GM21423 (cell line): Measurements from ENCODE around the gene FBXO2.

ENCODE experiments used
- ATAC-seq: cut with Tn5 transposase; IDR thresholded peaks from one replicate; pipeline ENCODE4 v1.9.1; 2021; ENCODE audit warnings: mild to moderate bottlenecking, moderate library complexity; ENCODE audit not compliant: unreplicated experiment

Gene FBXO2

GRCh38 chr1:11654137-11654938 lies at the start of gene FBXO2, which contains the start of gene FBXO44:
Gene FBXO2, minus strand, starts transcription at chr1:11654429. Its CDS starts 89 bp downstream, at chr1:11654340.
Gene FBXO44, plus strand, starts transcription at chr1:11654877. Its CDS starts 959 bp downstream, at chr1:11655836.
- no peak for ATAC-seq

- ATAC-seq: no peak
Observed at GRCh38 chr1:11703357-11704193, 49.3 kb upstream of the FBXO2 start.

DNA sequence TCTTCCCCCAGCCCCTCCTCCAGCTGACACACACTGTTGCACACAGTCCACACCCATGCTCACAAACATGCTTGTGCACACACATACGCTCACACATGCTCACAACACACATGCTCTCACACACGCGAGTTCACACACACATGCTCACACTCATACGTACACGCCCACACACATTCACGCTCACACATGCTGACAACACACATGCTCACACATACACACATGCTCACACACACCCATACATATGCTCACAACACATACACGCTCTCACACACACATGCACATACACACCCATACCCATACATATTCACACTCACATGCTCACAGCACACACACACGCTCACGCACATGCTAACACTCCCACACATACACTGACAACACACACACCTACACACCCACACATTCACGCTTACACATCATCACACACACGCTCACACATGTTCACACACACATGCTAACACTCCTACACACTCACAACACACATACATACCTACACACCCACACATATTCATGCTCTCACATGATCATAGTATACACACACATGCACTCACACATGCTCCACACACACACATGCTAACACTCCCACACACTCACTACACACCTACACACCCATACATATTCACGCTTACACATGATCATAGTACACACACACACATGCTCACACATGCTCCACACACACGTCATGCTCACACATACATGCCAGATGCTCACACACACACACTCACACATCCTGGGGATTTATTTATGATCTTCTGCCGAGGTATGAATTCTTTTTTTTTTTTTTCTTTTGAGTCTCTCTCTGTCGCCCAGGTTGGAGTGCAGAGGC lies 48.0 kb upstream of the FBXO2 start:
- ATAC-seq: no peak

GRCh38 chr1:11701551-11701961 lies 47.3 kb upstream of the FBXO2 start:
- ATAC-seq: no peak

DNA sequence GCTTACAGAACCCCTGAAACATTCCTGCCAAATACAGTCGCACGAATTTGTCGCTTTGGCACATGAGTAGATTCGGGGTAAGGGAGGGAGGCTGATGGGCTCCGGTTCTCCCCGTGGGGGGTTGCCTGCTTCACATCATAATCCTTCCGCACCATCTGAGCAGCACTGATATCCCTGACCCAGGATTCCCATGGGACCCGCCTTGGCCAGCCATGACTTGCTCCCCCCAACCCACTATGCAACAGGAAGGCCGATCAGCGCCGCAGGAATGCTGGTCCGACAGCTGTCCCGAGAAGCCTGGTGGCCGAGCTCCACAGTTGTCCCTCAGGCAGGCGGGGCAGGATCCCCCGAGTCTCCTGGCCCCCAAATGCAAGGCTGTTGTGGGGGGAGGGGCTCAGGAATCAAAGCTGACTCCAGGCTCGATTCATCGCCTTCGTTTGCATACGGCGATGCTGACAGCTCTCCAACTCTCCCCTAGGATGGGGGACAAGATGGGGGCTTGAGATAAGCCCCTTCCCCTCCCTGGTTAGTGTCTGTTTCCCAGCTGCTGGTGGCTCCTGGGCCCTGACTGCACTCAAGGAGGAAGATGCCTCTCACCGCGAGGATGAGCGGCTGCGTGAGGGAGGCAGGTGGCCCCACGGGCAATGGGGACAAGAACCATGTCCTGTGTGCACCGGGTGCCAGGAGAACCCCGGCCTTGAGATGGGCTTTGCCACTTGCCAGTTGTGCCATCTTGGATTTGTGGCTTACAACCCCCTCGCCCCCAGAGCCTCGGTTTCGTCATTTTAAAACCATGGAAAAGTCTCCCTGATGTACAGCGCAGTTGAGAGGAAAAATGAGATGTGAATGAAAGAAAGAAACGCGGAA lies 46.6 kb upstream of the FBXO2 start:
- no peak for ATAC-seq

GRCh38 chr1:11697893-11698210 lies 43.6 kb upstream of the FBXO2 start:
- no peak for ATAC-seq

DNA sequence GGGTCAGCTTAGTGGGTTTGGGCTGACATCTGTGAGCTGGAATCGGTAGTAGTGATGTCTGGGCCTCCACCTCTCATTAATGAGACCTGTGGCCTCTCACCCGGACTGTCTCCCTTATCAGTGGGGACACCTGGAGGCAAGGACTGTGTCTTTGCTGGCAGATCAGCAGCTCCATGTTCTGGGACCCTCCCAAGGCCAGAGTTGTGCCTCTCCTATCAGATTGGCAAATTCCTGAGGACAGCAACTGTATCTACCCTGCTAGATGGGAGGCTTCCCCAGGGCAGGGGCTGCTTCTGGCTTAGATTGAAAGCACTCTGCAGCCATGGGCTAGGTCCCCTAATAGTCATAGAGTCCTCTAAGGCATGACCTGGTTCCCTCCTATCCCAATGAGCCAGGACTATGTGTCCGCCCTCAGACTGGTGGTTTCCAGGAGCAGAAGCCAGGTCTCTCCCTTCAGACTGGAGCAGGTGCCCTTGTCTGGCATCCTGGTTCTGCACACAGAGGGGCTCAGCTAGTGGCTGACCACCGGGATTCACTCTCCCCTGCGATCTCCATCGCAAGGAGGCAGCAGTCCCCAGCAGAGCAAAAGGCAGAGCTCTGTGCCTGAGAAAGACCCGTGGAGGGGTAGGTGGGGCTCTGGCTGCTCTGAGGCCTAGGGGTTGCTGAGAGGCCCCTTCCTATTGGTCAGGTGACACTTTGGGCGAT lies 43.1 kb upstream of the FBXO2 start:
- no peak for ATAC-seq

DNA sequence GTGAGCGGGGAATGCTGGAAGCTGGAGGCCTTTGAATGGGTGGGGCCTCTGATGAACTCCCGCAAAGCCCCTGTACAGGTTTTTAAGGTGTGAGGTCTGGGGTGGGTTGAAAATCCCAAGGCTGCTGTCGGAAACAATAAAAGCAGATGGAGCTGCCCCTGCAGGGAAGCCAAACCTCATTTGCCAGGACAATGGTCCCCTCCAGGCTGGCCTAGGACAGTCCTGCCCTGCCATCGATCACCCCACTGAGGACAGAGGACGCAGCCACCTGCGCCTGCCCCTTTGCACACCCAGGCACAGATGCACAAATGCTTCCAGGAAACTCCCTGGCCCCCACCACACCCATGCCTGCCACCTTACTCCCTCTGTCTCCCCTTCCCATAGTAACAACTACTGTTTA lies 41.6 kb upstream of the FBXO2 start:
- ATAC-seq: no peak

- no peak for ATAC-seq
Observed at GRCh38 chr1:11693917-11694316, 39.7 kb upstream of the FBXO2 start.

GRCh38 chr1:11693024-11693590 lies 38.9 kb upstream of the FBXO2 start:
- ATAC-seq: no peak

DNA sequence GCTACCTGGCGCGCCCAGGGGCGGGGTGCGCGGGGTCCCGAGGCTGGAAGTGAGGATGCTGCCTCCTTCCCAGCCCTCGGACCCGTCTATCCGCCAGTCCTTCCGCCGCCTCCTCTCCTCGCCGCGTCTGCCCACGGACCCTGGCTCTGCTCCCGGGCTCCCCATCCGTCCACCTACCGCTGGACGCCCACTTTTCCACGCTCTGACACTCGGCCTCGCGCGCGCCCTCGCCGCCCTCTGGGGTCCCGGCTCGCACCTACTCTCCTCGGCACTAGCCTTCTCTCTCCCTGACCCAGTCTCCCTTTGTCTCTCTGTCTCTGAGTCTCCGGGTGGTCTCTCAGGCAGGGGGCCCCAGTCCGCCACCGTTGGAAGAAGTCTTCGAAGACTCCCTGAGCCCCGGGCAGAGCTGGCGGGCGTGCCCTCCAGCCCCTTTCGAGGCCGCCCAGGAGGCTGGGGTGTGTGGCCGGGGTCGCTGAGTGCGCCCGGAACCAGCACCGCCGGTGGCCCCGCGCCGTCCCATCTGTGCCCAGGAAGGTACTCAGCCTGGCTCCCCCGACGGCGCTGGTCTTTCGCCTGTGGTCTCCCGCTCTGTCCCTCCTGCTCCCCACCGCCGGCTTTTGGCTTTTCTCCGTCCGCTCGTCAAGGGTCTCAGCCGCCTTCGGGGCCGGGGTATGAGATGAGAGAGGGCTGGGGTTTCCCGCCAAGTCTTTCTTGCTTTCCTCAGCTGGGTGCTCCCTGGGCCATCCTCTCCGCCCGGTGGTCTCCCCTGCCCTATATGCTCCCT lies 37.9 kb upstream of the FBXO2 start:
- no peak for ATAC-seq

DNA sequence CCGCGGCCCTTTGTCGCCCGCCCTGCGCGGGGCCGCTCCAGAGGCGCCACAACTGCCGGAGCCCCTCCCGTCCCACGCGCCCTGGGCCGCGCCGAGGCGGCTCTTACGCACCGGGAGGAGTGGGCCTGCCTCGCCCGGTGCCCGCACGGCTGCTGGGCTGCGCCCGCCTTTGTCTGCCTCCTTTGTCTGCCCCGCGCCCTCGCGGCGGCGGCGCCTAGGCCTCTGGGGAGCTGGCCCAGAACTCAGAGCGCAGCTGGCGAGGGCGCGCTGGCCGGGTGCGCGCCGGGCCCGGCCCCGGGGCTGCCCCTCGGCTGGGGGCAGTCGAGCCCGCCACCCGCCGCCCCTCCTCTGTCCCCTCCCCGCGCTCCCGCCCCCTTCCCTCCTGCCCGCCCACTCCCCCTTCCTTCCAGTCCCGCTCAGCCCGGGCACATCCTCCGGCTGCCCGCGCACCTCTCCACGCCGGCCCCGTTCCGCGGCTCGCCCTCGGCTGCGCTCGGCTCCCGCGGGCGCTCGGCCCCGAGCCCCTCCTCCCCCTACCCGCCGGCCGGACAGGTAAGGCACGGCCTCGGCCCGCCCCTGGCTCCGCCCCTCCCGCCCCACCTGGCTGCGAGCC lies 37.2 kb upstream of the FBXO2 start, which contains the start of gene DRAXIN:
Gene DRAXIN, plus strand, starts transcription at position 409 of the 613 bp plus-strand sequence. CDS start 14,549 bp downstream, outside the sequence.
- no peak for ATAC-seq

DNA sequence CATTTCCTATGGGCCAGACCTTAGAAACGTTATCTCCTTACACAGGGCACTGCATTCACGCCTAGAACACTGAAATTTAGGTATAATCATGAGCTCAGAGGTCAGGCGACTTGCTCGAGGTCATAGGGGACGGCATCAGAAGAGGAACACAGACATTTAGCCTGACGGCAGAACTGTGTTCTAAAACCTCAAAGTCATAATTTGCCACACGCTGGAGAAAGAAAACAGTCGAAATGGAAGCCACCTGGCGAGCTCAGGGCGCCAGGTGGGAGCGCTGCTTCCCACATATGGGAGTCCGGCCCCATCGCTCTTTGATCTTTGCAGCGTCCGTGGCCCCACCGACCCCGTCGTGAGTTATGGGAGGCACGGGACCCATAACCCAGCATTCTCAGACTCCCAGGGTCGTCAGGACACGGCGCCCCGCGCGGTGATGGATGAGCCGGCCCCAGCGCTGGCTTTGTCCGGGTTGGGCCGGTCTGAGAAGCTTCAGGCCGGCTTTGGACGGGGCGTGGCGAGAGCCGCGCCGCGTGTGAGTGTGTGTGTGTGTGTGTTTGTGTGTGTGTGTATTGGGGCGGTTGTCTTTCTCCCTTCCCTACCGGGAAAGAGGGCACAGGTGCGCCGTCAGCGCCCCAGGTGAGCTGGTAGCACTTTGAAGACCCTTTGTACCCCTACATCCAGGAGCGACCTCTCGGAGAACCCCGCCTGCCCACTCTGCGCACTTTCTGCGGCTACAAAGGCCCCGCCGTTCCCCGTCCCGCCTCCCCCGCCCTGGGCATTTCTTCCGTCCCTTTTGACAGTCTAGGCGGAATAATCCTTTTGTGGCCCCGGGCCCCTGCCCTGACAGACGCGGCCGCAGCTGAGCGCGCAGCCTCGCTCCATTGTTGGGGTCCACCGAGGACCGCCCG lies 36.4 kb upstream of the FBXO2 start:
- no peak for ATAC-seq

- ATAC-seq: no peak
Observed at GRCh38 chr1:11688506-11688905, 34.3 kb upstream of the FBXO2 start.

DNA sequence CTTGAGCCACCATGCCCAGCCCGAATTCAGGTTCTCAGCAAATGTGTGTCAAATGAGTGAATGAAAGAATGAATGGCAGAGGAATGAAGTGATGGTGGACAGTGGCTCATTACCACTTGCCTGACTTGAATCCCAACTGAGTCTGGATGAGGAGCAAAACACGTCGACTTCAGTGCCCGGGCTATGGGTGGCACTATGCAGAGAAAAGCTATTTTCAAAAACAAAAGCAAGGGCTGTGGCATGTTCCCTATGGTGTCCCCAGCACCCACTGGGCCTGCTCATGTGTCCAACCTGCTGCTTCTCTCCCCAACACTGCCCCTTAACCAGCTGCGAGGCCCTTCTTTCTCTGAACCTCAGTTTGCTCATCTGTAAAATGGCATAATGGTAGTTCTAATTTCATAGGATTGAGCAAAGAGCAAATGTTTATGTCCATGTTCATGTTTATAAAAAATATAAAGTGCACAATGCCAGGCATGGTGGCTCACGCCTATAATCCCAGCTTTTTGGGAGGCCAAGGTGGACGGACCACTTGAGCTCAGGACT lies 31.1 kb upstream of the FBXO2 start:
- no peak for ATAC-seq

- no peak for ATAC-seq
Observed at GRCh38 chr1:11684070-11684469, 29.8 kb upstream of the FBXO2 start.

- no peak for ATAC-seq
Observed at GRCh38 chr1:11682799-11683198, 28.6 kb upstream of the FBXO2 start.
